C4-2B (cell line): ENCODE results near the gene BEGAIN.

Experiments used
- H3K27ac ChIP-seq: fragments of 450-650 bp; 2 replicates; pipeline ENCODE4 v1.5.1; 2017
- ZFX ChIP-seq: fragments of 450-650 bp; IDR thresholded peaks from 2 replicates; pipeline ENCODE4 v1.6.1; 2017
- TF ChIP-seq, protein P1 (sequence below): fragments of 450-650 bp; conservative IDR thresholded peaks from 2 replicates; pipeline ENCODE4 v1.5.1; 2017; ENCODE audit warnings: mild to moderate bottlenecking

Gene BEGAIN

DNA sequence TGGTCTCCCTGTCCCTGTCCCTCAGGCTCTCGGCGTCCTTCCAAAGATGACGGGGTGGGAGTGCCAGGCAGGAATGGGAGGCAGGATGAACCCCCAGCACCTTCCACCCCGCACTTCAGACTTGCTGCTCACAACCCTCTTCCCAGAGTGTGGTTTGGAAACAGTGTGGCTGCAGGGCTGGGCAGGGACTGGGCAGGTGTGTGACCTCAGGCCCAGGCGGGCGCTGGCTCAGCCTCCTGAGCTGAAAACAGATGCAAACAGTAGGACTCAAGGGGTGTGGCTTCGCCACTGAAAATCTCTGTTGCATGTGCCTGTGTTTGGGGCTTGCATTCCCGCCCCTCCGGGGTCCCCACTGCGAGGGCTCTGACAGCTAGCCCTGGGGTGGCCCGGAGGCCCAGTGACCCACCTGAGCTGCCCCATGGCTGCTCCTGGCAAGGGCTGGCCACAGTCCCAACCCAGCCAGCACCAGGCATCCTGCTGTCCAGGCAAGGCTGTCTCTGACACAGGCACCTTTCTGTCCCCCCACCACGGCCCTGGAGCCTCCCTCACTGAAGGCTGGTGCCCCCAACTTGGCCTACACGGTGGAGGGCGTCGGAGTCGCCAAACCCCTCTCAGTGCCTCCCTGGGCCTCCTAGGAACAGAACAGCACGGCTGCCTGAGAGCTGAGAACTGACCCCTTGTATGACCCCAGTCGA is 46.1 kb downstream of the BEGAIN start:
- TF ChIP-seq ZFX, result no peak
- TF ChIP-seq, protein P1, sequence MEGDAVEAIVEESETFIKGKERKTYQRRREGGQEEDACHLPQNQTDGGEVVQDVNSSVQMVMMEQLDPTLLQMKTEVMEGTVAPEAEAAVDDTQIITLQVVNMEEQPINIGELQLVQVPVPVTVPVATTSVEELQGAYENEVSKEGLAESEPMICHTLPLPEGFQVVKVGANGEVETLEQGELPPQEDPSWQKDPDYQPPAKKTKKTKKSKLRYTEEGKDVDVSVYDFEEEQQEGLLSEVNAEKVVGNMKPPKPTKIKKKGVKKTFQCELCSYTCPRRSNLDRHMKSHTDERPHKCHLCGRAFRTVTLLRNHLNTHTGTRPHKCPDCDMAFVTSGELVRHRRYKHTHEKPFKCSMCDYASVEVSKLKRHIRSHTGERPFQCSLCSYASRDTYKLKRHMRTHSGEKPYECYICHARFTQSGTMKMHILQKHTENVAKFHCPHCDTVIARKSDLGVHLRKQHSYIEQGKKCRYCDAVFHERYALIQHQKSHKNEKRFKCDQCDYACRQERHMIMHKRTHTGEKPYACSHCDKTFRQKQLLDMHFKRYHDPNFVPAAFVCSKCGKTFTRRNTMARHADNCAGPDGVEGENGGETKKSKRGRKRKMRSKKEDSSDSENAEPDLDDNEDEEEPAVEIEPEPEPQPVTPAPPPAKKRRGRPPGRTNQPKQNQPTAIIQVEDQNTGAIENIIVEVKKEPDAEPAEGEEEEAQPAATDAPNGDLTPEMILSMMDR, result no peak

DNA sequence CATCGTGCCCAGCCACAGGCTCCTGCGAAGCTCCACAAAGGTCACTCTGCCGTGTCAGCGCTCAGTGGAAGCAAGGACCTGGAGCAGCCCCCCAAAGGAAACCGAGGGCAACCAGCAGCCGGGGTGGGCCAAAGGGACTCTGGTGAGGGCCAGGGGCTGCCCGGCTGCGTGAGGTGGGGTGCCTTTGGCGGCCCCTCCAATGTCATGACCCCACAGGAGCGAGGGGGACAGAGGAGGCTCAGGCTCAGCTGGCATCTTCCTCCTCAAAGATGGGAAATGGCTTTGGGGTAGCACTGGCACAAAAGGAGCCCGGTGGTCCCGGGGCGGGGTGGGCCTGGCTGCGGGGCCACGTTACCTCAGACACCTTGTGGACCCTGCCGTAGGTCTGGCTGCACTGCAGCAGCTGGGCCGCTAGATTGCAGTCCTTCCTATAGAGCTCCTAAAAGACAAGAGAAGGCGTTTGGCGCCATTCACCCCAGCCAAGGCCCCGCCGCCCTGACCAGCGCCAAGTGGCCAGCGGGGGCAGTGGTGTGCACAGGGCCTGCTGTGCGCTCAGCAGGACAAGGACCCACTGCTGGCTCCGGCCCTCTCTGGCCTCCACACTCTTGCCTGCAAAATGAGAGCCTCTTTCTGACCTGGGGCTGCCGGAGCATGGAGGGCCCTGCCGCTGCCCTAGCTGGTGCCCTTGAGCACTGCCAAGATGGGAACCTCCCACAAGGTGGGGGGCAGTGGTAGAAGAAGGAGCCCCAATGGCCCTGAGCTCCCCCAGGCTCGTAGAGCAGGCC is 46.9 kb downstream of the BEGAIN start:
- H3K27ac ChIP-seq, result no peak overlapping the region

More for the DNA sequence above, 46.1 kb downstream of the BEGAIN start:
- H3K27ac ChIP-seq, result no peak overlapping the region

DNA sequence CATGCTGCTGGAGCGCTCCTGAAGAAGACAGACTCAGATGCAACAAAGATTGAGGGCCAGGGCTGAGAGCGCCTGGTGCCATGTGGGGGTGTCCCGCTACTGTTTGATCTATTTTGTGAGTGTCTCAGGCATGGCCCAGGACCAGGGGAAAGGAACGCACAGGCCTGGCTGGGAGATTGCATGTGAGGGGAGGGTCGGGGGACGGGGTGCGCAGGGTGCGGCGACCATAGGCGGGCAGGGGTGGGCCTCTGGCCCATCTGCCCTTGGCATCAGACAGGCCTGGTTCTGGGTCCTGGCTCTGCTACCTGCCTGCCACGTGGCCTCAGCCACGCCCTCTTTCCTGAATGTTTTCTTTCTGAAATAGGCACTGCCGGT is 47.5 kb downstream of the BEGAIN start:
- TF ChIP-seq, protein P1, result no peak
- TF ChIP-seq ZFX, result no peak
- H3K27ac ChIP-seq, result no peak overlapping the region

More for the DNA sequence above, 46.9 kb downstream of the BEGAIN start:
- TF ChIP-seq ZFX, result no peak
- TF ChIP-seq, protein P1, result no peak; the same call in 1 of the 2 replicates

DNA sequence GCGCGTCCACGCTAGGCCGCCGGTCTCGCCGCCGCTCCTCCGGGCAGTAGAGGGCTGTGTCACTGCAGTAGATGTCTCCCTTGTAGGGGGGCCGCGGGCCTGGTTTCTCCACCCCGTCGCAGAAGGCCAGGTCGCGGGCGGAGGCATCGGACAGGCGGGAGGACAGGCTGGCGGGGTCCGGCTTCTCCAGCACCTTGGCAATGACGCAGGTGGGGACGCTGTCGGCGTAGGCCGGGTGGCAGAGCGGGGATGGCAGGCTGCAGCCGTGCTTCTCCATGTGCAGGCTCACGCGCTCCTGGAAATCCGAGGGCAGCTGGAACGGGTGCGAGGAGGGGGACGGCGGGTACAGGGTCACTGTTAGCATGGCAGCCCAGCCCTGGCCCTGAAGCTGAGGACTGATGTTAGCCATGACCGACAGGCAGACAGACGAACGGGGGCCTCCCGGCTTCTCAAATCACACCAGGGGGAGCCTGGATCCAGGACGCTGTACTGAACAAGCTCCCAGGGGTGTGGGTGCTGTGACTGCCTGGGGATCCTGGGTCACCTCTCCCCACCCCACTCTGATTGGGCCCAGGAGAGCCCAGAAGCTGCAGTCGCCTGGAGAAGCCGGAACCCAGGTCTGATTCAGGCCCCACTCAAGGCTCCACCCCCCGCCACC is 48.1 kb downstream of the BEGAIN start:
- no peak overlapping the region for H3K27ac ChIP-seq
- TF ChIP-seq, protein P1, result no peak
- TF ChIP-seq ZFX, result no peak

DNA sequence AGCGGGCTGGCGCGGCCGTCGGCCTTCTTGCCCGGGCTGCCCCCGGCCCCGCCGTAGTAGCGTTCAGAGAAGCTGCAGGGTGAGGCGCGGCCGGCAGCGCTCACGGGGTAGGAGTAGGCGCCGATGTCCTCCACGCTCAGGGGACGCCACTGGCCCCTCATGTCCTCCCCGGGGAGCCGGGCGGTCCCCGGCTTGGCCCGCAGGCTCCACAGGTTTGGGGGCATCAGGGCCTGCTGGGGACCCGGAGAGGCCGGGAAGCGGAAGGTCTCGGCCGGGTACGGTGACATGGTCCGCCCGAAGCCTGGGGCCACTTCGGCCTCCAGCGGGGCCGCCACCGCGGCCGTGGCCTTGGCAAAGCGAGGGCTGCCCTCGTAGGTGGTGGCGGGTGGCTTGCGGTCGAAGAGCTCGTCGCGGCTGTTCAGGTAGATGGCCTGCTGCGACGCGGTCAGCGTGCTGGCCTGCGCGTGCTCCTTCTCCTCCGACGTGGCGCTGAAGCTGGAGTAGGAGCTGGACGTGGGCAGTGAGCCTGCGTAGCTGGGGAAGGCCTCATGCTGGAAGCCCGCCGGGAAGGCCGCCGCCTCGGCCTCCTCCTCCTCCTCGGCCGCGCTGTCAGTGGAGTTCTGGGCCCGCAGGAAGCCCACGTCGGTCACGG is 48.7 kb downstream of the BEGAIN start:
- TF ChIP-seq, protein P1, result no peak
- no peak for TF ChIP-seq ZFX
- H3K27ac ChIP-seq, result no peak overlapping the region

DNA sequence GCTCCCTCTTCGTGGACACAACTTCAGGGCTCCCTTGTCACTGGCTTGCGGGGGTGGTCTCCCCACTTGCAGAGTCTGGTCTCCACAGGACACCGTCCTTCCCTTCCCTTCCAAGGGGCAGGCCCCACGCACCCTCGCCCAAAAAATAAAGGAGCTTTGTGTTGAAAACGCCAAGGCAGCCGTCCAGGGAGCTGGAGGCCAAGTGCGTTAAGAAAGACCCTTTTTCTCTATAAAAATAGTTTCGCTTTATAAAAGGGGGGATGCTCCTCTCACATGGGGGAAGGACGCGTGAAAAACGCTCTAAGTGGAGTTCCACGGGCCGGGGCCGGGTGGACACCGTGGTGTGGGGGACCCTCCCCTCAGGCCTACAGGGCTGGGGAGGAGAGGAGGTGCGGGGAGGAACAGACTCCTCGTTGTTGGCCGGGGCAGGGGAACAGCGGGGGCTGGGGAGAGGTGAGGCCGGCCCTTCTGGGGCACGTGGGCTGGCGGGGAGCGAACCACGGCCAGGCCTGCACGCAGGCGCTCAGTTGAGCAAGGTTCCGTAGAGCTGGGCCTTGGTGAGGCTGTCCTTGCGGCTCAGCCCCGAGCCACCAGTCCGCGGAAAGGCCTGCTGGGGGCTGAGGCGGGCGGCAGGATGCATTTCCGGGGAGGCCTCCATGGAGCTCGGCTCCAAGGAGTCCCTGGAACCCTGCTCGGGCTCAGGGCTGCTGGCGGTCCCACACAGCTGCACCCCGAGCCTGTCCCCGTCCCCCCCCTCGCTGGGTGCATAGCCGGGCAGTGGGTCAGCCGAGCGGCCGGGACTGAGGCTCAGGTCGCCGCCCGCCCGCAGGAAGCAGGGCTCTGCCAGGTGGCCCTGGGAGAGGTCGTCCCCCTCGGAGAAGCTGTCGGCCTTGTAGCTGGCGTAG is 49.5 kb downstream of the BEGAIN start:
- TF ChIP-seq ZFX, result no peak
- TF ChIP-seq, protein P1, result no peak
- H3K27ac ChIP-seq, result no peak overlapping the region
